Left colon (tissue), 2 donors: ENCODE data around the gene MSX1. TPM values are rescaled to one million over a fixed set of nuclear protein-coding genes. Genes with fewer than 3 reads are reported as not detected.

Source experiments
- ATAC-seq: fragments of 200-7000 bp; cut with Tn5 transposase; one replicate; pipeline ENCODE4 v1.9.1; 2020; ENCODE audit warnings: mild to moderate bottlenecking, moderate library complexity
- DNase-seq, 2 donors: peaks; one replicate each; pipeline ENCODE4 v3.0.0-alpha.2; 2020
- intact Hi-C, 2 donors: fragments of 100-400 bp; cut with DNase I in 1 of 2; cut with micrococcal nuclease in 1 of 2; formaldehyde crosslinking; loops; one replicate each; pipeline versions ENCODE4 v1.11.2 to v1.14.0; 2022; cut with DNase I, micrococcal nuclease
- total RNA-seq, 2 donors: library from RNA; stranded (reverse); fragmentation: NEBNext Ultra II Directional; extraction: Animal tissue kit (Norgen Biotek cat#: 25700); gene quantifications; one replicate each; pipeline ENCODE4 v1.2.1, GENCODE V29; 2021
- donor health status: DM: no; HTN: no; CAD: no.
- donor health status: DM: yes; HTN: yes; CAD: no.

Gene MSX1
- total RNA-seq, 2 donors from 2014 or later, result 0.24 to 0.25 TPM

GRCh38 chr4:4866124-4866865 lies 6.8 kb downstream of the MSX1 start:
- intact Hi-C loops, result no loop called here
- ATAC-seq, result no peak
- no peak for DNase-seq

- intact Hi-C loops, result no loop called here
- no peak for DNase-seq
- no peak for ATAC-seq
Measured at GRCh38 chr4:4866866-4867374, 7.5 kb downstream of the MSX1 start.

- ATAC-seq (no peak), DNase-seq (no peak)
- intact Hi-C loops, result no loop called here
Measured at GRCh38 chr4:4867375-4868039, 8.0 kb downstream of the MSX1 start.

DNA sequence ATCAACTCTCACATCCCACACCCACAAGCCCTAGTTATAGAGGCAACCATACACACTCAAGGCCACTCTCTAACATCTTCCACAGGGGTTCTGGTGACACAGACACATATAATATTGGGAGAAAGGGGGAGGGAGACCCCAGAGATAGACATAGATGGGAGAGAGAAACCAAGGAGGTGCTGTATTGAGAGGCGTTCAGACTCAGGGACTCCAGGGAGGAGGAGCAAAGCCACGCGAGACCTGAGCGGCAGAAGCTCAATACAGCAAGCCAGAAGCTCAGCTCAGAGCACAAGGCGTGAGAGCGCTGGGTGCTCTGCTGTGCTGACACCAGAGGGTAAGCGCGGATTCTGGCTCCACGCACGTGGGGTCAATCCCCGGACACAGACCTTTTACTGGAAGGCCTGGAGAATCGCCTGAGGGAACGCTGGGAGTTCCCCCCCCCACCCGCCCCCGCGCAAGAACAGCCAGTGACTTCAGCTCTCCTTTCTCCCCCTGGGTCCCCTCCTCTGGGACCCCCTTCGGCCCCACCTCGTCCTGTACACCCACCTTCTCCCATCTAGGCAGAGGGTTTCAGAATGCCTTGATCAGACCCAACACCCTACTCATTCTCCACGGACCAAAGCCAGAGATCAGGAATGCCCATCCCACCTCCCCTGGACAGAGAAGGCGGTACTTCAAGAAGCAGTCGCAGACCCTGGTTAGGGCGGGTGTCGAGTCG lies 8.7 kb downstream of the MSX1 start:
- DNase-seq (no peak), ATAC-seq (no peak)
- intact Hi-C loops, result no loop called here

GRCh38 chr4:4868758-4869723 lies 9.6 kb downstream of the MSX1 start:
- intact Hi-C loops, result no loop called here

DNA sequence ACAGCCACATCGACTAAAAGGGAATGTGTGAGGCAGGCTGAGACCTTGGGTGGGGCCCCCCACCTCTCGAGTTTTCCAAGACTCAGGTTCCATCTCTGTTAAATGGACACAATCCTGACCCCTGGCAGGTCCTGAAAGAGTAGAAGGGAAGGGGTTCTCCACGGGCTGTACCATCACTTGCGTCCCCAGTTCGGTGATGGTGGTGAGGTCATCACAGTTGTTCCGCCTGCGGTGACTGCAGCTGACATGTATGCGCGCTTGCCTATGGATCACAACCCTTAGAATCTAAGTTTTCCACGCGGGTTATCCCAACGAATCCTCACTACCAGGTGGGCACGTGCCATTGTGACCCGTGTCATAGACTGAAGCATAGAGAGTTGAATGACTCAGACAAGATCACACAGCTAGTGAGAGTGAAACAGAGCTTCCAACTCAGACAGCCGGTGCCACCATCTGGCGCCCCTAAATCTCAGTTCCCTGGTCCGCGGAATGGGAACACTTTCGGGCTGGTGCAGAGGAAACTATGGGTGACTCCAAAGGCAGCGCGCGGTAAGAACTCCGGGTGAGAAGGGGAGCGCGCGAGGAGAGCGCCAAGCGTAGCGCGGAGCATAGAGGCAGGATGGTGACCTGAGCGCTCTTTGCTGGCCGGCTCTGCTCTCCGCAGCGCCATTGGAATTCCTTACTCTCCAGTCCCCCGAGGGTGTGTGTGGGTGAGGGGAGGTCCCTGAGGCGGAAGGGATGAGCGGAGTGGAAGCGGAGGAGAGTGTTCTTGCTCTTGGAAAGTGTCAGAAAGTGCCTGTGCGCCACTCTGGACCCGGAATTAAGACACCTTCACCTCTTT lies 10.5 kb downstream of the MSX1 start:
- intact Hi-C loops, result no loop called here
- DNase-seq, result no peak
- ATAC-seq, result no peak

More at GRCh38 chr4:4868758-4869723, 9.6 kb downstream of the MSX1 start:
- no peak for ATAC-seq
- no peak for DNase-seq

GRCh38 chr4:4870576-4871241 lies 11.2 kb downstream of the MSX1 start:
- no peak for ATAC-seq
- no peak for DNase-seq
- intact Hi-C loops, result no loop called here

- no peak for ATAC-seq
- intact Hi-C loops, result no loop called here
Measured at GRCh38 chr4:4871242-4871572, 11.7 kb downstream of the MSX1 start.

DNA sequence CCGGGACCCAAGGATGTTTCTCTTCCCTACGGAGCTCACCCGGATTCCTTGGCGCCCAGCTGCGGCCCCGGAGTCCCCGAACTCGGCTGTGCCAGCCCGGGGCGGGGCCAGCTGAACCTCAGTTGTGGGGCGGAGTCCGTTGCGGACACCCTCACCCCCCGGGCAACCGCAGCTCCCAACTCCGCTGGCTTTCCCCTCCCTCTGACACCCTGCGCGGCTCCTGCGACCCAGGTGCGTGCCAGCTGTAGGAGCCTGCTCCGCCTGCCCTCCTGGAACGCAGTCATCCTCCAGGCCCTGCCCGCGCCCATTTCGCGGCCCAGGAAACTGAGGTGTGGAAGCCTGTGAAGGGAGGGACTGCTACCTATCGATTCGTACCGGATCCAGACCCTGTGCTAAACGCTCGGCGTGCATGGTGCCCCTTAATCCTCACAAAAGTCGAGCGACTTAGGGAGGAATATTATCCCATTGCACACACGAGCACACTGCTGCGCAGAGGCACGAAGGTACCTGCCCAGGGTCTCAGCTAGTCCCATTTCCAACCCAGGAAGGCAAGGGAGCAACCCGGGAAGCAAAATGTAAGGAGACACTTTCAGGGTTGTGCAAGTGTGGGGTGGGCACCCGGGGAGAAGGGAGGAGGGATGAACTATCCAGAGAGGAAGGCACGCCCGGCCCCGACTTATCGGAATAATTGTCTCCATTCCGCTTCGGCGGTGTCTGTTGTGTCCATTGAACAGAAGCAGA lies 12.3 kb downstream of the MSX1 start:
- intact Hi-C loops, result no loop called here
- ATAC-seq, result no peak
- no peak for DNase-seq

More at GRCh38 chr4:4871242-4871572, 11.7 kb downstream of the MSX1 start:
- no peak for DNase-seq

GRCh38 chr4:4872314-4872903 lies 12.9 kb downstream of the MSX1 start:
- ATAC-seq (no peak), DNase-seq (no peak)
- intact Hi-C loops, result no loop called here

DNA sequence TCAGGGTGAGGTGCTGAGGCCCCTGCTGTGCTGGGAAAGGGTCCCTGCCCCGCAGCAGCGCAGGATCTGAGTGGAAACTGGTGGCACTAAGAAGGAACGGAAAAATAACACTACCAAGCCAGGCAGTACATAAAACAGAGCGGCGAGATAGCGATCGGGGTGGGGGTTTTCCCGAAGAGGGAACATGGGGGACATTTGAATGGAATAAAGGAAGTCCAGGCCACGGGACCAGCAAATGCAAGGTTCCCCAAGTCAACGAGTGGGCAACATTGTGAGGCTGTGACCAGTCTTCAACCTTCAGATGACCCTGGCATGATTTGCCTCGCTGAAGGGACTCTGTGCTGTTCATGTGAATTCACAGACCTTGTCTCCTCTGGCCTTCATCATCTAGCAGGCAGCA lies 13.7 kb downstream of the MSX1 start:
- ATAC-seq, result no peak
- intact Hi-C loops, result no loop called here
- no peak for DNase-seq

DNA sequence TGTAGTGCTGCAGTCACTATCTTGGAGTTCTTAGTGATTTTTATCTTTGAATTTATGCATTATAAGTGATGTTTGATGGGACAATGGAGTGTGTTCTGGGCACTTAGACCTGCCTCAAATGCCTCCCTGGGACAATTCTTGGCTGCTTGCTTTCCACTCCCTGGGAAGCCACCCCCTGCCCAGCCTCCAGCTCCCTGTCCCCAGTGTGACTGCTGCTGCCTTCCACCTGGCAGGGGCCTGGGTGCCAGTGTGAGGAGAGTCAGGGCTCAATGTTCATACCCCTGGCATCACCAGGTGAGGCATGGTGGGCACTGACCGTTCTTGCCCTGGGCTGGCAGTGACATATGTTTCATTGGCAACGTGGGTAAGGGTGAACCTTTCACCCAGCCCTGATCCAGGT lies 14.8 kb downstream of the MSX1 start:
- intact Hi-C loops, result no loop called here
- ATAC-seq (no peak), DNase-seq (no peak)

- ATAC-seq, result no peak
- no peak for DNase-seq
- intact Hi-C loops, result no loop called here
Measured at GRCh38 chr4:4875147-4875546, 15.7 kb downstream of the MSX1 start.

GRCh38 chr4:4875611-4876010 lies 16.1 kb downstream of the MSX1 start:
- DNase-seq (no peak), ATAC-seq (no peak)
- intact Hi-C loops, result no loop called here

DNA sequence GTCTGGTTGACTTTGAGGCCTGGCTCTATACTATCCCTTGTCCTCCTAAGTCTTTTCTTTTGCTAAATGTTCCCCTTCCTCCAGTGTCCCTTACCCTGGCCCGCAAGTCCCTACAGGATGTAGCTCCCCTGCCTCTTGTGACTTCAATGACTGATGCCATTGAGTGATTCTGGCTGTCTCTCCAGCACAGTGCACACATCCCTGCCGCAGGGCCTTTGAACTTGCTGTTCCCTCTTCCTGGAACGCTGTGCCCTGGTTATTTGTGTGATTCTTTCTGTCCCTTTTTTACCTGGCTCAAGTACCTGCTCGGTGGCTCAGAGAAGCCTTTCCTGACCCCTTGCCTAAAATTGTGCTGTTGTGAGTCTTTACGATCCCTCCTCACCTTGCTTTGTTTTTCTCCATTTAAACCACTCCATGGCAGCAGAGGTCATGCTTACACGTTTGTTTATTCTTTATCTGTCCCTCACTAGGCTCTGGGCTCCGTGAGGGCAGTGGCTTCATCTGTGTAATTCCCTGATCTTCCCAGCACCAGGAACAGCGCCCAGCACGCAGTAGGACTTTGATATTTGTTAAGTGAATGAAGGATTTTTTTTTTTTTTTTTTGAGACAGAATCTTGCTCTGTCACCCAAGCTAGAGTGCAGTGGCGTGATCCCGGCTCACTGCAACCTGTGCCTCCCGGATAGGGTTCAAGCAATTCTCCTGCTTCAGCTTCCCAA lies 17.6 kb downstream of the MSX1 start:
- DNase-seq, result no peak
- intact Hi-C loops, result no loop called here
- ATAC-seq, result no peak

DNA sequence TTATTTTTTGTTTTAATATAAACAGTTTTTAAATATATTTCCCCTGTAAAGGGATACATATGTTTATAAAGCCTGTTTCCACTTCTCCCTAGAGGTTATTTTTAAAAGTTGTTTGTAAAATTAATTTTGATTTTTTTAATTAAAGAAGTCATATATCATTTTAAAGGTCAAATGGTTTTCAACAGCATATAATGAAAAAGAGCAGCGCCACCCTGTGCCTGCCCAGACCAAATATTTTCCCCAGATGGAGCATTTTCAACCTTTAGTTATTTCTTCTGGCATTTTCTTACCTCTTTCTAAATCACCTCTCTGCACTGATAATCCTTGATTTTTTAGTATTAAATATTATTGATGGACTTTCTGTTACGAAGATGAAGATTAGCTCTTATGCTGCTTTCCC lies 21.0 kb downstream of the MSX1 start:
- no peak for DNase-seq
- intact Hi-C loops, result no loop called here
- ATAC-seq, result no peak
